Fibroblast of lung (primary cell): Measurements from ENCODE around the gene TUBA4A.

Source experiments
- CTCF ChIP-seq, 2 donors: IDR thresholded peaks in 1 of 2; conservative IDR thresholded peaks in 1 of 2; 1 replicate in 1 of 2; 2 replicates in 1 of 2; pipeline ENCODE4 v1.5.1; 2011 to 2012; ENCODE audit warnings: low read length in 2 of 2, control low read depth in 1 of 2, inconsistent platforms in 1 of 2, low read depth in 1 of 2, mild to moderate bottlenecking in 1 of 2
- EZH2 ChIP-seq: IDR thresholded peaks from 2 replicates; pipeline ENCODE4 v1.5.1; 2012; ENCODE audit warnings: low read length, control low read depth, mild to moderate bottlenecking; ENCODE audit errors: missing control alignments

GRCh38 chr2:219277703-219278654, 24.3 kb upstream of the TUBA4A start:
- TF ChIP-seq CTCF (conservative IDR thresholded peaks at IDR 0.05 in 1 of 2, IDR thresholded peaks at IDR 0.05 in 1 of 2; ENCODE audit: low read depth in 1 of 2, low read length in 2 of 2) (peak; percentile 95 to 96), EZH2 (no peak)
